Measurements from ENCODE around the gene PTPRN2. TPM values are rescaled to one million over a fixed set of nuclear protein-coding genes. Genes with fewer than 3 reads are reported as not detected.

Gene PTPRN2
- total and polyA plus RNA-seq, 2 donors (not counting 1 experiment from before 2014, with no cell fraction given): 0.54 to 1.2 TPM

GRCh38 chr7:157513162-157513621 lies 1074.4 kb downstream of the PTPRN2 start:
- H3K4me3 ChIP-seq (replicated peaks in 1 of 4; ENCODE audit: control extremely low read depth in 1 of 4, insufficient read depth in 1 of 4, low read depth in 3 of 4, low read length in 4 of 4): no peak overlapping the region
- H3K27ac ChIP-seq (ENCODE audit: insufficient read depth, low read length): no peak overlapping the region
- no peaks in the 10 kb centered on the region for H3K9me3 ChIP-seq (ENCODE audit: control insufficient read depth, insufficient read depth, low read depth, low read length)
- no peak for DNase-seq (ENCODE audit: low read depth in 2 of 2)
- H3K27me3 ChIP-seq (ENCODE audit: control insufficient read depth, insufficient read depth, low read length): no peaks in the 10 kb centered on the region
- no peak overlapping the region for H3K4me2 ChIP-seq (ENCODE audit: extremely low read depth, insufficient read depth, low read length)
- no peak for TF ChIP-seq EZH2 (IDR thresholded peaks at IDR 0.05; ENCODE audit: low read length, missing control alignments)
- TF ChIP-seq CTCF (conservative IDR thresholded peaks at IDR 0.05 in 1 of 2, IDR thresholded peaks at IDR 0.05 in 1 of 2; ENCODE audit: low read depth in 1 of 2, low read length in 2 of 2): no peak
- H2AFZ ChIP-seq (ENCODE audit: low read length): no peak overlapping the region
- no peaks in the 10 kb centered on the region for H3K4me1 ChIP-seq (ENCODE audit: control insufficient read depth, extremely low read depth, insufficient read depth, low read length)
- H3K79me2 ChIP-seq (ENCODE audit: control insufficient read depth, insufficient read depth, low read length): no peaks in the 10 kb centered on the region
- H3K9ac ChIP-seq (ENCODE audit: insufficient read depth, low read length): no peak overlapping the region
- H4K20me1 ChIP-seq (ENCODE audit: control insufficient read depth, extremely low read depth, insufficient read depth, low read length): no peaks in the 10 kb centered on the region
- no peaks in the 10 kb centered on the region for H3K36me3 ChIP-seq (ENCODE audit: control insufficient read depth, insufficient read depth, low read length)

GRCh38 chr7:157509226-157509625 lies 1078.4 kb downstream of the PTPRN2 start:
- no peaks in the 10 kb centered on the region for H3K27me3 ChIP-seq (ENCODE audit: control insufficient read depth, insufficient read depth, low read length)
- no peak overlapping the region for H3K4me3 ChIP-seq (replicated peaks in 1 of 4; ENCODE audit: control extremely low read depth in 1 of 4, insufficient read depth in 1 of 4, low read depth in 3 of 4, low read length in 4 of 4)
- H3K27ac ChIP-seq (ENCODE audit: insufficient read depth, low read length): no peak overlapping the region
- no peak overlapping the region for H2AFZ ChIP-seq (ENCODE audit: low read length)
- H4K20me1 ChIP-seq (ENCODE audit: control insufficient read depth, extremely low read depth, insufficient read depth, low read length): no peaks in the 10 kb centered on the region
- no peak overlapping the region for H3K4me2 ChIP-seq (ENCODE audit: extremely low read depth, insufficient read depth, low read length)
- no peaks in the 10 kb centered on the region for H3K79me2 ChIP-seq (ENCODE audit: control insufficient read depth, insufficient read depth, low read length)
- H3K9ac ChIP-seq (ENCODE audit: insufficient read depth, low read length): no peak overlapping the region
- no peaks in the 10 kb centered on the region for H3K4me1 ChIP-seq (ENCODE audit: control insufficient read depth, extremely low read depth, insufficient read depth, low read length)
- no peak for DNase-seq (ENCODE audit: low read depth in 2 of 2)
- no peak for TF ChIP-seq EZH2 (IDR thresholded peaks at IDR 0.05; ENCODE audit: low read length, missing control alignments)
- no peak for TF ChIP-seq CTCF (conservative IDR thresholded peaks at IDR 0.05 in 1 of 2, IDR thresholded peaks at IDR 0.05 in 1 of 2; ENCODE audit: low read depth in 1 of 2, low read length in 2 of 2)
- no peaks in the 10 kb centered on the region for H3K36me3 ChIP-seq (ENCODE audit: control insufficient read depth, insufficient read depth, low read length)
- H3K9me3 ChIP-seq (ENCODE audit: control insufficient read depth, insufficient read depth, low read depth, low read length): no peaks in the 10 kb centered on the region

GRCh38 chr7:157508477-157508881 lies 1079.1 kb downstream of the PTPRN2 start:
- no peak for TF ChIP-seq EZH2 (IDR thresholded peaks at IDR 0.05; ENCODE audit: low read length, missing control alignments)
- no peak for TF ChIP-seq CTCF (conservative IDR thresholded peaks at IDR 0.05 in 1 of 2, IDR thresholded peaks at IDR 0.05 in 1 of 2; ENCODE audit: low read depth in 1 of 2, low read length in 2 of 2)
- Histone ChIP-seq H3K79me2 (ENCODE audit: control insufficient read depth, insufficient read depth, low read length) (no peaks in the 10 kb centered on the region), H3K9me3 (ENCODE audit: control insufficient read depth, insufficient read depth, low read depth, low read length) (no peaks in the 10 kb centered on the region), H3K4me1 (ENCODE audit: control insufficient read depth, extremely low read depth, insufficient read depth, low read length) (no peaks in the 10 kb centered on the region), H2AFZ (ENCODE audit: low read length) (no peak overlapping the region), H3K4me3 (replicated peaks in 1 of 4; ENCODE audit: control extremely low read depth in 1 of 4, insufficient read depth in 1 of 4, low read depth in 3 of 4, low read length in 4 of 4) (no peak overlapping the region), H3K9ac (ENCODE audit: insufficient read depth, low read length) (no peak overlapping the region), H3K36me3 (ENCODE audit: control insufficient read depth, insufficient read depth, low read length) (no peaks in the 10 kb centered on the region), H3K27ac (ENCODE audit: insufficient read depth, low read length) (no peak overlapping the region), H3K27me3 (ENCODE audit: control insufficient read depth, insufficient read depth, low read length) (no peaks in the 10 kb centered on the region), H3K4me2 (ENCODE audit: extremely low read depth, insufficient read depth, low read length) (no peak overlapping the region), H4K20me1 (ENCODE audit: control insufficient read depth, extremely low read depth, insufficient read depth, low read length) (no peaks in the 10 kb centered on the region)
- no peak for DNase-seq (ENCODE audit: low read depth in 2 of 2)

All from fibroblast of lung (primary cell).